SK-N-SH (cell line): Measurements from ENCODE around the gene ALDH1L1.

Experiments
- EP300 ChIP-seq, 2 experiments: IDR thresholded peaks; 2 replicates each; pipeline versions ENCODE4 v1.4.0 to v1.6.1; 2012; ENCODE audit warnings: borderline replicate concordance in 1 of 2, low read depth in 1 of 2, low read length in 1 of 2
- FOSL2 ChIP-seq: IDR thresholded peaks from 2 replicates; pipeline ENCODE4 v1.4.0; 2012; ENCODE audit warnings: low read depth, mild to moderate bottlenecking, moderate library complexity, borderline replicate concordance
- FOXJ3 ChIP-seq: sonication (generic); formaldehyde crosslinking; IDR thresholded peaks from 2 replicates; pipeline ENCODE4 v1.5.1; 2020; ENCODE audit warnings: mild to moderate bottlenecking, missing genetic modification reagents
- POLR2AphosphoS5 ChIP-seq: IDR thresholded peaks from 2 replicates; pipeline ENCODE4 v1.6.1; 2012; ENCODE audit warnings: low read depth, low read length
- RFX5 ChIP-seq: IDR thresholded peaks from 2 replicates; pipeline ENCODE4 v1.6.1; 2012; ENCODE audit warnings: mild to moderate bottlenecking, improper control_type of control experiment, low read length
- SIN3A ChIP-seq: IDR thresholded peaks from 2 replicates; pipeline ENCODE4 v1.6.1; 2012; ENCODE audit warnings: low read depth, mild to moderate bottlenecking, low read length, moderate library complexity, borderline replicate concordance
- TAF1 ChIP-seq: IDR thresholded peaks from 2 replicates; pipeline ENCODE4 v1.6.1; 2012; ENCODE audit warnings: low read depth, mild to moderate bottlenecking, low read length, moderate library complexity, borderline replicate concordance
- TCF12 ChIP-seq: IDR thresholded peaks from 2 replicates; pipeline ENCODE4 v1.4.0; 2012
- TF ChIP-seq, protein P1 (sequence below): fragments of 150-350 bp; IDR thresholded peaks from 2 replicates; pipeline ENCODE4 v1.6.1; 2016; ENCODE audit warnings: mild to moderate bottlenecking, low read depth, low read length
- TF ChIP-seq, protein P2 (sequence below): fragments of 200-600 bp; sonication (generic); IDR thresholded peaks from 2 replicates; pipeline ENCODE4 v1.6.1; 2017; ENCODE audit warnings: antibody characterized with exemption, mild to moderate bottlenecking, moderate library complexity

GRCh38 chr3:126166009-126166408 lies 14.4 kb downstream of the ALDH1L1 start:
- no peak for TF ChIP-seq SIN3A
- TF ChIP-seq TCF12 = no peak
- TF ChIP-seq, protein P1, sequence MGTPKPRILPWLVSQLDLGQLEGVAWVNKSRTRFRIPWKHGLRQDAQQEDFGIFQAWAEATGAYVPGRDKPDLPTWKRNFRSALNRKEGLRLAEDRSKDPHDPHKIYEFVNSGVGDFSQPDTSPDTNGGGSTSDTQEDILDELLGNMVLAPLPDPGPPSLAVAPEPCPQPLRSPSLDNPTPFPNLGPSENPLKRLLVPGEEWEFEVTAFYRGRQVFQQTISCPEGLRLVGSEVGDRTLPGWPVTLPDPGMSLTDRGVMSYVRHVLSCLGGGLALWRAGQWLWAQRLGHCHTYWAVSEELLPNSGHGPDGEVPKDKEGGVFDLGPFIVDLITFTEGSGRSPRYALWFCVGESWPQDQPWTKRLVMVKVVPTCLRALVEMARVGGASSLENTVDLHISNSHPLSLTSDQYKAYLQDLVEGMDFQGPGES = no peak
- TF ChIP-seq, protein P2, sequence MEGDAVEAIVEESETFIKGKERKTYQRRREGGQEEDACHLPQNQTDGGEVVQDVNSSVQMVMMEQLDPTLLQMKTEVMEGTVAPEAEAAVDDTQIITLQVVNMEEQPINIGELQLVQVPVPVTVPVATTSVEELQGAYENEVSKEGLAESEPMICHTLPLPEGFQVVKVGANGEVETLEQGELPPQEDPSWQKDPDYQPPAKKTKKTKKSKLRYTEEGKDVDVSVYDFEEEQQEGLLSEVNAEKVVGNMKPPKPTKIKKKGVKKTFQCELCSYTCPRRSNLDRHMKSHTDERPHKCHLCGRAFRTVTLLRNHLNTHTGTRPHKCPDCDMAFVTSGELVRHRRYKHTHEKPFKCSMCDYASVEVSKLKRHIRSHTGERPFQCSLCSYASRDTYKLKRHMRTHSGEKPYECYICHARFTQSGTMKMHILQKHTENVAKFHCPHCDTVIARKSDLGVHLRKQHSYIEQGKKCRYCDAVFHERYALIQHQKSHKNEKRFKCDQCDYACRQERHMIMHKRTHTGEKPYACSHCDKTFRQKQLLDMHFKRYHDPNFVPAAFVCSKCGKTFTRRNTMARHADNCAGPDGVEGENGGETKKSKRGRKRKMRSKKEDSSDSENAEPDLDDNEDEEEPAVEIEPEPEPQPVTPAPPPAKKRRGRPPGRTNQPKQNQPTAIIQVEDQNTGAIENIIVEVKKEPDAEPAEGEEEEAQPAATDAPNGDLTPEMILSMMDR = no peak
- TF ChIP-seq POLR2AphosphoS5 = no peak
- no peak for TF ChIP-seq RFX5
- no peak for TF ChIP-seq FOXJ3 (CRISPR knock-in tag)
- no peak for TF ChIP-seq EP300 (IDR thresholded peaks at IDR 0.05; ENCODE audit: borderline replicate concordance in 1 of 2, low read depth in 1 of 2, low read length in 1 of 2)
- no peak for TF ChIP-seq FOSL2
- no peak for TF ChIP-seq TAF1
